HG03025 (cell line): ENCODE data around the gene MLLT3.

ENCODE experiments used
- ATAC-seq: cut with Tn5 transposase; IDR thresholded peaks from one replicate; pipeline ENCODE4 v1.9.1; 2021; ENCODE audit warnings: mild to moderate bottlenecking, moderate library complexity; ENCODE audit not compliant: unreplicated experiment, low FRiP score

MLLT3 gene

GRCh38 chr9:20316372-20316771 lies 305.9 kb downstream of the MLLT3 start:
- no peak for ATAC-seq

- ATAC-seq, result no peak
These were observed 306.6 kb downstream of the MLLT3 start for GRCh38 chr9:20315677-20316076.

DNA sequence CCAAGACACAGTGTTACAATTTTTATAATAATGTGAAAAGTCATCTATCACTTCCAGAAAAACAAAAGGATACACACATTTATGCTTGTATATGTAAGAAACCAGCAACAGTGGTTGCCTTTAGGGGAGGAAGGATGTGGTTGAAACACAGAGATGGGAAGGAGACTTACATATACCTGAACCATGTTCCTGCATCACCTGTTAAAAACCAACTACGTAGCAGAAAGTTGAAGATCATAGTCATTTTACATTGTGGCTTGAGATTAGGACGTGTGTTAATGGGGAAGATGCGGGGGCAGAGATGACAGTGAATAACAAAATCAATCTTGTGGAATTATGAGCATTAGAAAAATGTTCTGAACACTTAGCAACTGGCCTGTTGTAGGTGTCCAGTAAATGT lies 307.3 kb downstream of the MLLT3 start:
- ATAC-seq, result no peak

DNA sequence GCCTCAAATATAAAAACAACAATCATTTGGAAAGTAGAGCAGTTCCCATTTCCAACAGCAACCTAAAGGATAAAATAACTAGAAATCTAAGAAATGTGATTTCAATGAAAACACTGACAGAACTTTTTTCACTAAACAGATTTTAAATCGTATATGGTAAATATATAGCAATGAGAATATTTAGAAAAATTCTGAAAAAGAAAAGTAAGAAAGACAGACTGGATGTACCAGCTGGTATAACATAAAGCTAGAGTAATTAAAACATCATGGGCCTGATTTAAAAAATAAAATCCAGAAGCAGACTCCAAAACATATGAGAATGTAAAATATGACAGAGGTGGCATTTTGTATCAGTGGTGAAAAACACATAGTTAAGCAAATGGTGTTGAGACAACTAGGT lies 308.9 kb downstream of the MLLT3 start:
- no peak for ATAC-seq

DNA sequence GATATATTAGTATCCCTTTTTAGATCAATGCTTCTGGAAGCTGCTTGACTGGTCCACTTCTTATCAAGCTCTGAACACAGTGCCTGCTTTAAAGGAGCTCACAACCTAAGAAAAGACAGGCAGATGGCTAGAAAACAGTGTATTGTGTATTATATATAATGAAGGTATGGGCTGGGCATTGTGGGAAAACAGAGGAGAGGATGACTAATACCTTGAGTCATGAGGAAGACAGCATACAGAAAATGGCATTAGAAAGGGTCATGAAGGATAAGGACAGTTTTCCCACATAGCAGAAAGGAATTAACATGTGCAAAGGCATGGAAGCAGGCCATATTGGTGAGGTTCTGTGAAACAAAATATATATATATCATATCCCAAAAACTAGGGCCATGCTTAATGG lies 309.6 kb downstream of the MLLT3 start:
- ATAC-seq, result no peak

- no peak for ATAC-seq
These were observed 312.3 kb downstream of the MLLT3 start for GRCh38 chr9:20310024-20310423.

GRCh38 chr9:20309124-20309523 lies 313.2 kb downstream of the MLLT3 start:
- no peak for ATAC-seq

GRCh38 chr9:20307621-20308020 lies 314.7 kb downstream of the MLLT3 start:
- ATAC-seq, result no peak

DNA sequence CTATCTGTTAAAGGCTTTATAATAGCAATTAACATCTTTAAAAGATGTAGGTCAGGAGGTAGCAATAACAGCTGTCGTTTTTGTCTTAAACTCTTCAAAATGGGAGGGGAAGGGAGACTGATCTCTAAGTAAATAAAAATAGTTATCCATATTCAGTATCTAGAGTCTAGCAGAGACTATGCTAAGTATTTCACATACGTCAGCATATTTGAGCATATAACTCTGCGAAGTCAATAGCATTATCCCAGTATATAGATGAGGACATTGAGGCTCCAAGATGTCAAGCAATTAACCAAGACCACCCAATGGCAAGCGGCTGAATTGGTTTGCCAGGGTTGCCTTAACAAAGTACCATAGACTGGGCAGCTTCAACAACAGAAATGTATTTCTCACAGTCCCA lies 316.8 kb downstream of the MLLT3 start:
- ATAC-seq, result no peak

DNA sequence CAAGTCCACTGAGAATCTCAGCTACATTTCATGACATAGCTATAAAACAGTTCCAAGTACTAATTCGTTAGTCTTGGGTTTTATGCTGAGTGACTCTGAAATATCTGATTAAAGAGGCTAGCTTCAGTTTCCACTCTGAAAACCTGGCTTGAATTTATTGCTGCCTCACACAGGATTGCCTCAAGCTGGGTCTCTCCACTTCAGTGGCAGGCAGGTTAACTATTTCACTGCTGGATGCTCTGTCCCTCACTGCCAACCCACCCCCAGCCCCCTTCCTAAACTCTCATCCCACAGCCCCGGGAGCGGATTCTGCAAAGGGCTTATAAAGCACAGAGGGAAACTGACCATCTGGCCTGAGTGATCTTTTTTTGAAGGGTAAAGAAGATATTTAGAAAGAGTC lies 318.3 kb downstream of the MLLT3 start:
- ATAC-seq, result no peak

DNA sequence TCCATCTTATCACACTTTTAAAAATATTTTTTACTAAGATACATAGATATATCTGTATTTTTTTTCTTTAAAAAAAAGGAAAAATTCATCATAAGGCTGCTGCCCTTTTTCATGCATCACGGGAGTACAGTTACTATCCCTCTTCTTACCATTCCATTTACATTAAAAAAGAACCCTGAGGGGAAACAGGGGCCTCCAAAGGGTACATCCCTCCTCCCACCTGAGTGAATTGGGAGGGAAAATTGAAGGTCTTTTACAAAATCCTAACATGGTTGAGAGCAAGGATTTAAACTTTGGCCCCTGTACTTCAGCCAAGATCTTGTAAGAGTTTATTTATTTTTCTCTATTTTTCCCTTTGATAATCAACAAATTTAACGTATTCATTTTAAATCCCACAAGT lies 319.2 kb downstream of the MLLT3 start:
- ATAC-seq, result no peak

GRCh38 chr9:20302197-20302596 lies 320.1 kb downstream of the MLLT3 start:
- ATAC-seq, result no peak

- ATAC-seq, result no peak
These were observed 321.7 kb downstream of the MLLT3 start for GRCh38 chr9:20300430-20301115.

- ATAC-seq, result no peak
These were observed 324.6 kb downstream of the MLLT3 start for GRCh38 chr9:20297646-20298084.

DNA sequence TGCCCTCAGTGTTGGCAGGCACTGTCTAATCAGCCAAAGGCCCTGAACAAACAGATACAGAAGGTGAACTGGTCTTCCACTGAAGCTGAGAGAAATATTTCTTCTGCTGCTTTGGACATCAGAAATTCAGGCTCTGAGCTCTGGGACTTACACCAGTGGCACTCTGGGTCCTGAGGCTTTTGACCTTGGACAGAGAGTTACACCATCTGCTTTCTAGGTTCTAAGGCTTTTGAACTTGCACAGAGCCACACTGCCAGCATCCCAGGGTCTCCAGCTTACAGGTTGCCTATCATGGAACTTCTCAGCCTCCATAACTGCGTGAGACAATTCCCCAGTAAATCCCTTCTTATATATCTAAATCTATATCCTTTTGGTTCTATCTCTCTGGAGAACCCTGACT lies 326.7 kb downstream of the MLLT3 start:
- ATAC-seq, result no peak

DNA sequence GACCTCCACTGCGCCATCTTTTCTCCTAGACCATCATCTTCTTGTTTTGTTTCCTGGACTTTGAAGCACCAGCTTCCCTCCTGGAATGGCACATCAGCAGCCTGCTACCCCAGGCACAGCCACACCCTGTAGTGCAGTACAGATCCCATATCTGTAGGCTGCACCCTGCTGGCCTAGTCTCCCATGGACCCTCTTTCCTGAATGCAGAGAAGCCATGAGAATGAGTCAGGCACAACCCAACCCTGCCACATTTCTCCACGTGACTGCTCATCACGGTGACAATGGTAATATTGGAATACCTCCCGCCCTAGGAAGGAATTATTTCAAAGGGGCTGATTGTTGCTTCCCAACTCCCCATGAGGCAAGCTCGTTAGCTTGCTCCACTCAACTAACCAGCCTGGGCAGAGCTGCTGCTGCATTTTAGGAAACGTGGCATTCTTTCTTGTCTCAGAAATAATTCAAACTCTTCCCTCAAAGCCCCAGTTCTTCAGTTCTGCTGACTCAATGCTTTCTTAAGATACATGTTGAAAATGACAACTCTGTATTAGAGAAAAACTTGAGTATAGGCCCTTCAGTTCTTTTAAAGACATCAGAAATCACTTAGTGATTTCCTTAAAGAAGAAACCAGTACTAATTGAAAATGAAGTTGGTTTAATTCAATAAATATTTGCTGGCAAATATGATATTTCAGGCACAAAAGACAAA lies 328.1 kb downstream of the MLLT3 start:
- no peak for ATAC-seq

DNA sequence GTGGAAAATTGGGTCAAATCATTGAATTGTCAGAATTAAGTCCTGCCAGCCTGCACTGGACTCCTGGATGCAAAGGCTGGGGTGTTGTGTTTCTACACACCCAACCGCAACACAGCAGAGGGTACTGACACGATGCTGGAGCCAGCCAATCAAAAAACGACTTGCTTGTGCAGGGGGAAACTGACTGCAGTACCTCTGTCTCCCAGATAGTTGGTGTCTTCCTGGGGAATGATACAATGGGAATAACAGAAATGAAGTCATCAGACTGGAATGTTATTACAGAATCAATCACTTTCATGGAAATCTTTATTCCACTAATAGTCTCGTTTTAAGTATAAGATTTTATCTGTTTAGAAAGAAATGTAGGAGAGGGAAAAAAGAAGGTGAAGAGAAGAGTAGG lies 330.3 kb downstream of the MLLT3 start:
- no peak for ATAC-seq
